ENCODE data around the gene TNFRSF18.

DNA sequence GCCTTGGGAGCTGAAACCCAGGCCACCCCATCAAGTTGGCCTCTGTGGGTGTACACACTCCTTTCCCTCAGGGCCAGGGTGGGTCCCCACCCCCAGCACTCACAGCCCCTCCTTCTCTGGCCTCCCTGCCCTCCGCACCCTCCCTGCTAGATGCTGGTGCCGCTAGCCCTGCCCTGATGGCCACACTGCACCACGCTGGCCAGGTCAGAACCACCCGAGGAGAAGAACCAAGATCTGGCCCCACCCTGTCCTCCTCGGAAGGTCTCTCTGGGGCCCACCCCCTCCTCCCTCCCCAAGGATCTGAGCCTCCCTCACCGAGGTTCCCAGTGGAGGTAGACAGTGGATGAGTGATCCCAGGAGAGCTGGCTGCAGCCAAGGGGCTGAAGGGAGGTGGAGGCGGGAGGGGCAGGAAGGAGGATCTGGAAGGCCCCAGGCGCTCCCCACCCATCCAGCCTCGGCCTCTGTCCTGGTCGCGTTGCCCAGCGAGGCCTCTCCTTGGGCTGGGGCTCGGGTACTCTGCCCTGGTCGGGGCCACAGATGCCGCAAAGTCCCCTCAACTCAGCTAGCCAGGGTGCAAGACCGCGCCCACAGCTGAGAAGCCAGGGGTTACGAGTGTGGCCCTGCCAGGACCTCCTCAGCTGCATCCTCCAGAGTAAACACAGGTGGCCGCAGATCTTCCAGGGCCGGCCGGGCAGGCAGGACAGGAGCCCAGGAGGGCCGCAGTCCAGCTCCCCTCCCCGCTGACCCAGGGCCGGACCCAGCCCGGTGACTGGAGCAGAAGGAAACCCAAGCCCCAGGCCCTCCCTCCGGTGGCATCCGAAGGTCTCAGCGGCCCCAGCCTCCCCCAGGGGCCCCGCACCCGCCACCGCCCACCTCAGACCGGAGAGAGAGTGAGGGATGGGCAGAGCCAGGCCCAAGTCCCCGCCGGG lies 30.8 kb upstream of the TNFRSF18 start:
- TF ChIP-seq POLR2A (IDR thresholded peaks at IDR 0.05; ENCODE audit: low read depth, low read length), result no peak
- TF ChIP-seq POLR2AphosphoS5 (IDR thresholded peaks at IDR 0.05; ENCODE audit: low read depth, low read length), result no peak
- no peak for TF ChIP-seq TAF1 (IDR thresholded peaks at IDR 0.05; ENCODE audit: borderline replicate concordance, low read depth, low read length)

Data from GM12892 (cell line).